Activated naive CD8-positive, alpha-beta T cell treated with anti-CD3 and anti-CD28 coated beads, Interleukin-2, amount 50 U/mL, for 16 hours (primary cell): ENCODE measurements around the gene AFF1.
A peak's percentile ranks its signal among the peaks of the same experiment; 100 is the strongest.
"Not testable (repeated sequence)": the region's sequence is repeated elsewhere in the genome, so short reads cannot be mapped to it uniquely, and the experiment has no call there.

ENCODE experiments used
- DNase-seq: peaks from one replicate; pipeline ENCODE4 v3.0.0-alpha.2; 2020; ENCODE audit warnings: low read depth, low spot score

Gene AFF1

DNA sequence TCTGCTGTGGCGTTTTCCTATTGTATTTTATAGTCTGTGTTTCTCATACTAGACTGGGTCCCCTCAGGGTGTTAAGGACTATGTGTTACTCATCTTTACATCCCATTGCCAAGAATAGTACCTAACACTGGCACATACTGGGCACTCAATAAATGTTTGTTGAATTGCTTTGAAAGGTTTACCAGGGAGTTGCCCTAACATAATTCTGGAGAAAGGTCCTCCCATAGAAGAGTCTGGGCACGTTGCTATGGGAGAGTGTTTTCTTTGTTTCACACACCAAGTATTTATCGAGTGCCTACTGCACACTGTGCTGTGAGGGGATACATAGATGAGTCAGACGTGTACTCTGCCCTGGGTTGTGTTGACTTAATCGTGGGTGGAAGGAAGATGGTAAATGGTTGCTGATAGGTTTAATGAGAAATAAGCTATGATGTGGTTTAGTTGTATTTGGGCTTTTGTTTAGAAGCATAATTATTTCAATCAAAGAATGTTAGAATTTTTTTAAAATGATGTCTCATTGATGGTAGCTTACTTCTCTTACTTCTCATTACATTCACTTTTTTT, 42.9 kb downstream of the AFF1 start:
- no peak for DNase-seq

DNA sequence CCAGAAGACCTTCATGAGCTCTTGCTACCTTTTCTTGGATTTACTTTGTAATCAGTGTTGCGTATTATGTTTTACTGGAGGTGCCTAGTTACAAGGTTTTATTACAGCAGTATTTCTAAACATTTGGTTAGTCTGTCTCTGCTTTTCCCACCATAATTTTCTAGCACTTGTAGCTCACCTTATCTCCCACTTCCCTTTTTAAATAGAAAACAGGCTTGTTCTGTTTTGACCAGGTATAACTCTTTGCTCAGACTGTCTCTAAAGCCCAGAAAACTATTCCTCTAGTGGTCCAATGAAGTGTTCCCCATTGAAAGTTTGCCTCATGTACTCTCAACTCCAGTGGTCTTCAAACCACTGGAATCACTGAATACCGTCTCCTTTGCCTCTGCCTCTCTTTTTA, 43.9 kb downstream of the AFF1 start:
- DNase-seq: no peak

DNA sequence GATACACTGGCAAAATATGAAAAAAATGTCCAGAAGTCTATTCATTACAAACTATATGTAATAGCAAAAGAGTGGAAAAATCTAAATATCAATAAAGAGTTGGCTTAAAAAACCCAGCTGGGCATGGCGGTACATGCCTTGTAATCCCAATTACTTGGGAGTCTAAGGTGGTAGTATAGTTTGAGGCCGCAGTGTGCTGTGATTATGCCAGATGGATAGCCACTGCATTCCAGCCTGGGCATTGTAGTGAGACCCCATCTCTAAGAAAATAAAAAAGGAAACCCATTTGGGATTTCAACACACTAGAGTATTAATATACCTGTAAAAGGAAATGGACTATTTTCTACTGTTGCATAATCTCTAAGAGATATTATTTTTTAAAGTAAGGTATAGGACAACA, 45.4 kb downstream of the AFF1 start:
- no peak for DNase-seq

DNA sequence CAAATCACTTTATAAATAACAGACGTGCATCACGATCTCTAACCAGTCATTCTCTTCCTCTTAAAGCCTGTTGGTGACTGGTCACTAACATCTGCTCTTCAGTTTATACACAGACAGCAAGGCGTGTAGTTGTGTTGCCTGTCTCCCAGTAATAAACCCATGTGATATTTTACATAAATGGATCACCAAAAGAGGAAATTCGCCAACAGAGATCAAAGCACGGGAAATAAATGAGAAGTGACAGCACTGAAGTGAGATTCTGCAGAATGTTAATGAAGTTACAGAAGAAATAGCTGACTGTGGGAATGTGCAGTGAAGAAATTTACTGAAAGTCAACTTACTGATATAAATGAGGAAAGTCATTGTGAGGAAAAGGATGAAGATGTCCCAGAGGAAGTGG, 47.0 kb downstream of the AFF1 start:
- DNase-seq: no peak

DNA sequence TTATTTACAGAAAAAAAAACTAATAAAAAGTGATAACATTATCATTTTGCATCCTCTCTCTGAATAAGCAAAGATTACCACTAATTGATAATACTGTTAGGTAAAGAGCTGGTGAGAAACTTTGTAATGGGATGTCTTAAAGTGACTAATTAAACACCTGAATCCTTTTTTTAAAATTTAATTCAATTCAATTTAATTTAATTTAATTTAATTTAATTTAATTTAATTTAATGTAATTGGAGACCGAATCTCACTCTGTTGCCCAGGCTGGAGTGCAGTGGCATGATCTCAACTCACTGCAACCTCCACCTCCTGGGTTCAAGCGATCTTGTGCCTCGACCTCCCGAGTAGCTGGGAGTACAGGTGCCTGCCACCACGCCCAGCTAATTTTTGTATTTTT, 51.0 kb downstream of the AFF1 start:
- not testable (repeated sequence) for DNase-seq

DNA sequence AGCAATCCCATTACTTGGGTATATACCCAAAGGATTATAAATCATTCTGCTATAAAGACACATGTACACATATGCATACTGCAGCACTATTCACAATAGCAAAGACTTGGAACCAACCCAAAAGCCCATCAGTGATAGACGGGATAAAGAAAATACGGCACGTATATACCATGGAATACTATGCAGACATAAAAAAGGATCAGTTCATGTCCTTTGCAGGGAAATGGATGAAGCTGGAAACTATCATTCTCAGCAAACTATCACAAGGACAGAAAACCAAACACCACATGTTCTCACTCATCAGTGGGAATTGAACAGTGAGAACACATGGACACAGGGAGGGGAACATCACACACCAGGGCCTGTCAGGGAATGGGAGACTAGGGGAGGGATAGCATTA, 54.8 kb downstream of the AFF1 start:
- not testable (repeated sequence) for DNase-seq

DNA sequence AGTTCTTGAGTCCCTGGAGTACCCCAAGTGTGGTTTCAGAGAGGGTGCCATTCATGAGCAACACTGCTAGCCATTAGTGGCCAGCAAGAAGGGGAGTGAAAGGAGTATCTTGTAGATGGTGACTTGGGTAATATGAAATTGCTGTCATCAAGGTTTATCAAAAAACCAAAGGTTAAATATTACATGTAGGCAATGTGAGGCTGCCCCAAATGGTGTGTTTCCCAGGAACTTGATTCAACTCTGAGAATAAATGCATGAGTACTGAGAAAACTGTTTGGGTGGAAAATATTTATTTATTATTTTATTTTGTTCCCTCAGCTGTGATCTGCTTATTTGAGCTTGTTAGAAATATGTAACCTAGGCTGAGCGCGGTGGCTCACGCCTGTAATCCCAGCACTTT, 55.7 kb downstream of the AFF1 start:
- DNase-seq: no peak

DNA sequence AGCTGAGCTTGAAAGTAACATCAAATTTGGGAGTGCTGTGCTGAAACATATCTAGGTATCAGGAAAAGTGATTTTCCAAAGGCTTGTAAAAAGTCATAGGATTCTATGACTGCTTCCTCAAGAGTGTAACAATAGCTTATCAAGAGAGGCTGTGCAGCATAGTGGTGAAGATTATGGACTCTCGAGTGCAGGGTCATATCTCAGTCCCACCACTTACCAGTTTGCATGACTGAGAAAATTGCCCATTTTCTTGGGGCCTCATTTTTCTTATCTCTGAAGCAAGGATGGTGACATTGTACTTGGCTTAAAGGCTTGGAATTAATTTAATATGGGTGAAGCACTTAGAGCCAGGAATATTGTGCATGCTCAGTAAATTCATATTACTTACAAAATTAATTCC, 57.2 kb downstream of the AFF1 start:
- DNase-seq: no peak

DNA sequence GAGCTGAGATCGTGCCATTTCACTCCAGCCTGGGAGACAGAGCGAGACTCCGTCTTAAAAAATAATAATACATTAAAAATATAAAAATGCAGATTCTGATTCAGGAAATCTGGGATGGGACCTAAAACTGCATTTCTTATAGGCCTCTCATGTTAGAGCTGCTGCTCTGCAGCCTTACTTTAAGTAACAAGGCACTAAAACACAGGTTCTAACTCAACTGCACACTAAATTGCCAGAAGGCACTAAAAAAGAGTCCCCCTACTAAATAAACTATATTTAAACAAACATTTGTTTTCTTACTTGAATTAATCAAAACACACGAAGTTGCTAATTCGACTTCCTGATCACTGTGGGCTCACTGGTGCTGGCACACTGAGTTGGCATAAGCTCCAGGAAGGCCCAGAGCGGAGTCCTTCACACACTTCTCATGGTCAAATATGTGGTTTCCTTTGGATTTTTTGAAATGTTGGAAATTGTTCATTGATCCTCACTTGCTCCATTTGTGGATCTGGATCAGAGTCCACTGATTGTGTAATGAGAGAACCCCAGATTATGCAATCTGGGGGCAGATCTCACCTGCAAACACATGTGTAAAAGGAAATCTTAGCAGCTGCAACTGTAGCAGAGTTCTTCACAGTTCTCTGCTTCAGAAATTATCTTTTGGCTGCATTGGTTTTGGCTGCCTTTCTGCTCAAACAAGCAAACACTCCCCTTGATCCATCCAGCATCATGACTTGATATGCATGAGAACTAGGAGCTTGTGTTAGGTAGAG, 59.3 kb downstream of the AFF1 start:
- DNase-seq: no peak

DNA sequence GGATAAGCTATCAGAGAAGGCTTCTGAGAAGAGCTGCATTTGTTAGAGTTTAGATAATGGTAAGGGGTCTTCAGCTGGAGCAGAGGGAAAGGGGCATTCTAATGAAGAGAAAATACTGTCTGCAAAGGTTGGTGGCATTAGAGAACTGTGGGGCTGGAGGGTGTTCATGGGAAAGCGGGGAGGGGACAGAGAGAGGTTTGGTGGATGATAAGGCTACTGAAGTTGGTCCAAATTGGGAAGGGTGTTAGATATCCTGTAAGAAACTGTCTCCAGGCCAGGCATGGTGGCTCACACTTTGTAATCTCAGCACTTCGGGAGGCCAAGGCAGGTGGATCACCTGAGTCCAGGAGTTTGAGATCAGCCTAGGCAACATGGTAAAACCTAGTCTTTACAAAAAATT, 59.9 kb downstream of the AFF1 start:
- no peak for DNase-seq

DNA sequence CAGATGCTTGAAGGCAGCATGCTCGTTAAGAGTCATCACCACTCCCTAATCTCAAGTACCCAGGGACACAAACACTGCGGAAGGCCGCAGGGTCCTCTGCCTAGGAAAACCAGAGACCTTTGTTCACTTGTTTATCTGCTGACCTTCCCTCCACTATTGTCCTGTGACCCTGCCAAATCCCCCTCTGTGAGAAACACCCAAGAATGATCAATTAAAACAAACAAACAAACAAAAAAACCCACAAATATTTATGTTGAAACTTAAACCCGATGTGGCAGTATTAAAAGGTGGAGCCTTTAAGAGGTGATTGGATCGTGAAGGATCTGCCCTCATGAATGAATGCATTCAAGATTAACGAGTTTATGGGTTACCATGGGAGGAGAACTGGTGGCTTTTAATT, 61.7 kb downstream of the AFF1 start:
- DNase-seq: not testable (repeated sequence)

DNA sequence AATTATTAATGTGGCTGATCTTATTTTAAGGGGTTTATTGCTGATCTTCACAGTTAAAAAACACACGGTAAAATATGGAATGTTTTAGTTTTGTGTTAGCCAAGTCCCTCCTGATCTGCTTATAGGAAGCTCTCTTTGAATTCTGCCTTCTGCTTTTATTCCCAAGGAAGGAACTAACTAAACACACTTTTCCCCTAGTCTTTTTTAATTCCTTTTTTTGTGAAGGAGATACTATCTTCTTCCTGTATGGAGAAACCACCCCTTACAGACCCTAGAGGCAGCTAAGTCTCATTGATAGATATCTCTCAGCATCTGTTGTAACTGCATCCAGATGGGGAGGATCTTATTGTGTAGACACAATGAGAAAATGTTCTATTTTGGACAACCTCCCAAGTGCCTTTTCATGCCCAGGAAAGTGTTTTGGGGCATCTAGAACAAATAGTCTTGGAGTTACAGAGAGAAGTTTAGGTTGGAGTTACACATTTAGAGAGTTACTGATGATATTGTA, 64.4 kb downstream of the AFF1 start:
- DNase-seq: no peak

DNA sequence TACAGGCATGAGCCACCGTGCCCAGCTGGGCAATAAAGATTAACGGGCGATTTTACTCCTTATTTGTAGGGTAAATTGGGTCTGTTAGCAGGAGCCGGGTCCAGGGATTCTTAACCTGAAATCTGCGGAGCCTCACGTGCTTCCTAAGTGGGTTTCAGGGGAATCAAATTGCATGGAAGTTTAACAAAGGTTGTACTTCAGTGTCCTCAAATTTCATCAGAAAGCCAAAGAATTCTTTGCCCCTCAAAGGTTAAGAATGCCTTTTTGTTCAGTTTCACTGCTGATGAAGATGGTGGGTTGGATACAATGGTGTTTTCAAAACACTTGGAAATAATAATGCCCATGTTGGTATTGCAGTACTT, 67.9 kb downstream of the AFF1 start:
- DNase-seq: no peak

DNA sequence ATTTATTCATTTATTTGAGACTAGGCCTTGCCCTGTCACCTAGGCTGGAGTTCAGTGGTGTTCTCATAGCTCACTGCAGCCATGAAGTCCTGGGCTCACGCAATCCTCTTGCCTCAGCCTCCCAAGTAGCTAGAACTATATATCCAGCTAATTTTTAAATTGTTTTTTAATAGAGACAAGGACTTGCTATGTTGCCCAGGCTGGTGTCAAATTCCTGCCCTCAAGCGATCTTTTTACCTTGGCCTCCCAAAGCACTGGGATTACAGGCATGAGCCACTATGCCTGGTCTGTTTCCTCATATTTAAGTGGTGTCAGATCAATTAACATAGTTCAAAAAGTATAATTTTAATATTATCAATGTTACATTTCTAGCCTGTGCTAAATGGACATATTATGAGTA, 68.5 kb downstream of the AFF1 start:
- DNase-seq: no peak

DNA sequence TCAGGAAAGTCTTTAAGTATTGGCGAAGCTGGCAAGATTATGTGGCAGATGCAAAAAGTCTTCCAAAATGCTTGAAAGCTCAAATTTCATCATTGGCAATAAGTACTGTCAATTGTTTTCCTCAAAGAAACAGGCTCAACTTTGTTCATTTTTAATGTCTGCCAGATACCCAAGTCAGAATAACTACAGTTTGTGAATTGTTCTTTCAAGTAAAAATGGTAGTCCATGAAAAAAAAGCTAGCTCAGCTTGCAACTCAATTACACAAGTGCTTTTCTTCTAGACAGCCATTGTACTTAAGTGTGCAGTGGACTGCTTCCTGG, 70.5 kb downstream of the AFF1 start:
- no peak for DNase-seq

DNA sequence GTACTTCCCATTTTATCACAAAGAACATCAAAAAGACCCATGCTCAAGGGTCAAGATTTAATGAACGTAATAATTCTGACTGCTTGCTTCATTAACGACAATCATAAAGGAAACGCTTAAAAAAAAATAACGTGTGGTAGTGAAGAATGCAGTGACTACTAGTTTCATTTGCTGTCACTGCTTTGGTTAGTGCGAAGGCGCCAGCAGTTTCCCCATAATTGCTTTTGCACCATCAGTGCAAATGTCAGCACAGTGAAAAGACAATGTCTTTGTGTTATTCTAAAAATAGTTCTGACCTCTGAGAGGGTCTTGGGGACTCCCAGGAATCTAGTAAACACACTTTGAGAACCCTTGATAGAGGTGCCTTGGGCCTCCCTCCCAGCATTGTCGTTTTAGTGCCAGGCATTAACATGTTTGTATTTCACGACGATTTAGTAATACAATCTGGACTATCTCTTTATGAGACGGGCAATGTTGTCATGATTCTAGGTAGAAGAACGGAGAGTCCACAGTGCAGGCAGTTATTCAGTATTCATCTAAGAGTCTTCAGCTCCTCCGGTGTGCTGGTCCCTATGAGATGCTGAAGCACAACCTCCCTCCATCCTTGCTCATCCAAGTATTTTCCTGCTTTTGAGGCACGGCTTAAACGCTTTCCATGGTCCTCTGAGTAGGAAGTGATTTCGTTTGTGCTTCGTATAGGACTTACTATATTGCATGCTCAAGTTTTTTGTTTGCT, 71.0 kb downstream of the AFF1 start:
- no peak for DNase-seq

DNA sequence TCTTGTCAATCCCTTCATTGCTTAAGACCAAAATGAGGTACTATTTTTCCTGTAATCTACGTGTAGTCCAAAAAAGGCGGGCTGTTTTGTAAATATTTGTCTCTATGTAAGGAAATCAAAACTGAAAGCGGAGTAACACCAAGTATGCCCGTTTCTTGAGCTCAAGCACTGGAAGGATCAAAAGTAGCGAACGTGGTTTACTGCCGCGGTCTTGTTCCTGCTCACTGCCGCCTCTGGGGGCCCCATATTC, 71.5 kb downstream of the AFF1 start:
- no peak for DNase-seq

DNA sequence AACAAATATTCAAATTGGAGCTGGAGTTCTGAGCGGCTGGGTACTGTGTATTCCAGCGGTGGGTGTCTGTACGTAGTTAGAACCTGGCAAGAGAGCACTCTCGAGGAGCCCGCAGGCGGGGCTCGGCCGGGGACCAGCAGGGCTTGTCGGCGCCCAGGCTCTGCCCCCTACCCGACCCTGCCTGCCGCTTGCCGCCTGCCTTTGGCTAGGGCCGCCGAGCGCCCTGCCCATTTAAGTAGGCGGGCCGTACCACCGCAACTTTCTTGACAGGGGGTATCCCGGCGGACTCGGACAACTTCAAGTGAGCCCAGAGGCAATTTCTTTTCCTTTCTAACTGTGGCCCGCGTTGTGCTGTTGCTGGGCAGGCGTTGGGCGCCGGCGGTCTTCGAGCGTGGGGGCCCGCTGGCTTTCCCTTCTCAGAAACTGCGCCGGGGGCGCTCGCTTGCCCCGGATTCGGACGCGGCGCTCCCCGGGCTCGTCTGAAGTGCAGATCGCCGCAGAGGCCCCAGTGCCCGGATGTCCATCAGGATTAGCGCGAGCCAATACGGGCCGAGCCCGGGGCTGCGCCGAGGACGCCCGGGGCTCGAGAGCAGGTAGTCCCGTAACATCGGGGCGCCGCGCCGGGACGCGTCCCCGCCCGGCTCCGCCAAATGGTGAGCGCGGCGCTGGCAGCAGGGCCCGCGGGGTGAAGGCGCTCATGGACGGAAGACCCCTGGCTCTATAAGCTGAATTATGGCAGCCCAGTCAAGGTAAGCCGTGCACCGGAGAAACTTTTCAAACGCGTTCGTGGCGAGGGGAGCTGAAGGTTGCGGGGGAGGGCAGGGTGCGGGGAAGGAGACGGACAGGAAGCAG, 72.1 kb downstream of the AFF1 start:
- peak; percentile 64 for DNase-seq

DNA sequence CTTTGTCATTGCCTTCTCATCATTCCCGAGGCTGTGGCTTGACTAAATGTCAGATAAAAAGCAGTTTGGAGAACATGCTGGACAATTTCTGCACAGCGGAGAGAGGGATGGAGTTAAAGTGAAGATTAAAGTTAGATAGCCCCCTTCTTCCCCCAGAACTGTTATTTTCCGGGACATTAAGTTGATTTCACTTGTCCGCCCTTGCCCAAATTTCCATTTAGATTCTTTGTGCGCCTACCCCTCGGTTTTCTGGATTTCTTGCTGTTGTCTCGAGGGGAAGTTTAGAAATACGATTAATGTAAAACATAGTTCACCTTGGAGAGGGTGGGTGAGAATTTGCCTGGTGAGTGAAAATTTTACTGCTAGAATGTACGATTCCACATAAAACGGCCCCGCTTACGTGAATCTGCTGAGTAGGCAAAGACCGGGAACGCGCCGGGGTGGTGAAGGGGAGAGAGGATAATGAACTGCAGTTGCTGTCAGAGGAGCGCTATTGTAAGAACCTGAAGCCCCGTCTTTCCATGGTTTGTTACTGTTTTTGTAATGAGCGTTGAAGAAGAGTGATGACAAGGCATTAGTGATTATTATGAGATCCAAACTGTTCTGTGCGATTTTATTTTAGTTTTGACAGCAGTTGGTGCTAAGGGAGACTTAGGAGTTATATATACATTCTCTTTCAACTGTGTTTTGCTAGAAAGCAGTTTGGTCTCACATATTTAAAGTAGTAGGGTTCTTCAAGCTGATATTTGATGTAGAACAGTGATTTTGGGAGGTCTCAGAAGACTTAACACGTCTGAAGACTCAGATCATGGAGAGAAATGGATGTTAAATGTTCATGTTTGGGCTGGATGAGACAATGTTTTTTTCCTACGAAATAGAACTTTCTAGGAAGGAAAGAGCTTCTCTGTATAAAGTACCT, 73.0 kb downstream of the AFF1 start:
- no peak for DNase-seq

DNA sequence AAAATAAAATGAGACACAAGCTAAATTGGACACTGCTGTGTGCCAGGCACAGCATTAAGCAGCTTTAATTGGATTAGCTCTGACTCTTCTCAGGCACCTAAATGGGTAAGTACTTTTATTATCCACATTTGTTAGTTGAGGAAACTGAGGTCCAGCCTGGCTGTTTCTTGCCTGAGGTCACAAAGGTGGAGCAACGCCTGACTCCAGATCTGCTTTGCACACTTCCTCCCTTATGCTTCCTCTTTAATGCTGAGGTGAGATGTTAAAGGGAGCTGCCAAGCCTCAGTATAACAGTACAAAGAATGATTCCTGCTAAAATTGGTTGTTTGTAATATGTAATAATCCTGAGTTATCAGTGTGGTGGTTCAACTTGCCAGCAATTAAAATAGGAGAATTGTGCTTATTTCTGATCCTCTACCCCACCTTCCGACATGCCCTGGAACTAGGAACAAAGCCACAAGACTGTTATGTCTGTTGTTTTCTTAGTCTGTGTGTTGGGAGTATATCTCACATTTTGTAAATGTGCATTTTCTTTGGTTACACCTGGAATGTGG, 74.4 kb downstream of the AFF1 start:
- DNase-seq: no peak

DNA sequence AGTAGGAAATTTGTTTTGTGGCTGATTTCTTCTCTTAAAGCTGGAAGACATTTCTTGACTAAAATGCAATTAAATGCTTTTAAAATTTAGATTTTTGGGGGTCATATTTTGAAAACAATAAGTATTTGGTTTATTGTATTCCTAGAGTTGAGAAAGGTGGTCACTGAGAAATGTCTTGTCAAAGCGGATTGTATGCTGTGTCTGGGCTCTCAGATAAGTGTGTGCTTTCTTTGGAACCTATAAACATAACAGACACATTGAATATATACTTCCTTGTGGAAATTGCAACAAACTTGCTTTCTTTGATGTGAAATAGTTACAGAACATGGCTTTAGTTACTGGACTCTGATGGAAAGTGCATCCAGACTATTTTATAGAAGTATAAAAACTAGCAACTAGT, 75.4 kb downstream of the AFF1 start:
- no peak for DNase-seq
